ENCODE data around the gene TNS4.

TNS4 gene

GRCh38 chr17:40499551-40500189, 1.8 kb downstream of the TNS4 start:
- no peak for TF ChIP-seq POLR2A (IDR thresholded peaks at IDR 0.05; ENCODE audit: low read depth, low read length)
- FAIRE-seq (no peak), DNase-seq (ENCODE audit: insufficient read length, low spot score) (peak; percentile 53)

DNA sequence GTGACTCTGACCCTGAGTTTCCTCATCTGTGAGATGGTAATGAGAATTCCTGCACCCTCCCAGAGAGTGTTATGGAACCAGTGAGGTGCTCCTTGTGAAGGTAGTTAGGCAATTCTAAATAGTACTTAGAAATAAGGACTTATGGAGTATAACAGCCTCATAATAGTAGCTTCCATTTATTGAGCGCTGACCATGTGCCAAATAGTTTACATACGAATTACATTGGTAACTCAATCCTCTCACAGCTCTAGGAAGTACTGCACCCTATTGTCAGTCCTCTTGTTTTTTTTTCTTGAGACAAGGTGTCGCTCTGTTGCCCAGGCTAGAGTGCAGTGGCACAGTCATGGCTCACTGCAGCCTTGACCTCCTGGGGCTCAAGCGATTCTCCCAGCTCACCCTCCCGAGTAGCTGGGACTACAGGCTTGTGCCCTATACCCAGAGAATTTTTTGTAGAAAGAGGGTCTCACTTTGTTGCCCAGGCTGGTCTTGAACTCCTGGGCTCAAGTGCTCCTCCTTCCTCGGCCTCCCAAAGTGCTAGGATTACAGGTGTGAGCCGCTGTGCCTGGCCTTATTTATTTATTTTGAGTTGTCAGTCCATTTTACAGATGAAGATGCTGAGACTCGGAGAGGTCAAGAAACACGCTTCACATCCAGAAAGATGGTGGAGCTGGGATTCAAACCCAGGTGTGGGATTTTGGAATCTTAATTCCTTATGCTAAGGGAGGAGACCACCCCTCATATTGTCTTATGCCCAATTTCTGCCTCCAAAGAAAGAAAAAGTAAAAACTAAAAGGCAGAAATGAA, 2.9 kb downstream of the TNS4 start:
- DNase-seq (ENCODE audit: insufficient read length, low spot score) = no peak
- FAIRE-seq = no peak
- TF ChIP-seq POLR2A (IDR thresholded peaks at IDR 0.05; ENCODE audit: low read depth, low read length) = no peak

DNA sequence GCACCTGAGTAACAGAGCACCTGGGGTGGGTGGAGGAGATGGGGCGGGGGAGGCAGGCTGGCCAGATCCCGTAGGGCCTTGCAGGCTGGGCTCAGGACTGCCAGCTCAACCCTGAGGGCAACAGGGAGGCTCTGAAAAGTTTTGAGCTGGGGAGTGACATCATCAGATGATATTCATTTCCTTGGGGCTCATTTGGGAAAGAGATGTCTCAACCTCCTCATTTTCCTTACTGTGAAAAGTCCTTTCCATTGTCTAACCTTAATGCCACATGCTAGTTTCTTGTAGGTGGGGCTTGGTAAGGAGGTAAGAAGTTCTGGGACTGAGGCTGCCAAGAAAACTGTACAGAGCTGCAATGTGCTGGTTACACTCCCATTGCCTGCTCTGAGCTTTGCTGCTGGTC, 3.7 kb downstream of the TNS4 start:
- FAIRE-seq (no peak), DNase-seq (ENCODE audit: insufficient read length, low spot score) (no peak)
- TF ChIP-seq POLR2A (IDR thresholded peaks at IDR 0.05; ENCODE audit: low read depth, low read length) = no peak

DNA sequence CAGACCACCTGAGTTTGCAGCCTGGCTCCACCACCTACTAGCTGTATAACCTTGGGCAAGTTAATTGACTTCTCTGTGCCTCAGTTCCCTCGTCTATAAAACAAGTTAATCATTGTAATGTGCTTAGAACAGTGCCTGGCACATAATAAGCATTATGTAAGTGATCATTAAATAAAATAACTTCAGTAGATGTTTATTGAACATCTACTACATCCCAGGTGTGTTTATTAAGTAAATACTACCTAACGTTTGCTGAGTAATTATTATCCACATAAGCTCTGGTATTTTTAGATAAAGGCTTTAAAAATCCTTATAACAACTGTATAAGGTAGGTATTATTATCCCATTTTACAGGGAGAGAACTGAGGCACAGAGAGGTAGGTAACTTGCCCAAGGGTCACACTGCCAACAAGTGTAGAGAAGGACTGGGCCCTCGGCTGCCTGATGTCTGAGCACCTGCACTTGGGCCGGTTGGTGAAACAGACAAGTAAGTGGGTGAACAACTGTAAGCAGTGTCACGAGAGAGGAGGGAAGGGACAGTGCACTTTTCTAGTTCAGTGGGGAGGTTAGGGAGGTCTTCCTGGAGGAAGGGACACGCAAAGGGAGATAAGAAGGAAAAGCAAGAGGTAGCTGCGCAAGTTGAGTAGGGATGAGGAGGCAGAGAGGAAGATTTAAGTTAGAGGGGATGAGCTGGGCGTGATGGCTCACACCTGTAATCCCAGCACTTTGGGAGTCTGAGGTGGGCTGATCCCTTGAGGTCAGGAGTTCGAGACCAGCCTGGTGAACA, 4.6 kb downstream of the TNS4 start:
- DNase-seq (ENCODE audit: insufficient read length, low spot score) = no peak
- TF ChIP-seq POLR2A (IDR thresholded peaks at IDR 0.05; ENCODE audit: low read depth, low read length) = no peak
- no peak for FAIRE-seq

DNA sequence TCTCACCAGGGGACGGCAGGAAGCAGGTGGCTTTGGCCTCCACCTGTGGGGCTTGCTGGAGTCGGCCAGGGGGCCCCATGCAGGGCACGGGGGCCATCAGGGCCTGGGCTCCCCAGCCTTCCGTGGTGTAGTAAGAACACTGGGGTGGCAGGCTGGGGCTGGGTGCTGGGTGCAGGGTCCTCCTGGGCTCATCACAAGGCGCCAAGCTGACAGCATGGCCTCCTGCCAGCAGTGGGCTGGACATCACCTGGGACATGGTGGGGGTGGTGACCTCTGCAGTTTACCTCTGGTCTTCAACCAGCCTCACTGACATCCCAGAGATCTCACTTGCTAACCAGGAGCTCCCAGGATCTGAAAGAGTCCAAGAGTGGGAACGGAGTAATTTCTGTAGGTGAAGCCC, 5.3 kb downstream of the TNS4 start:
- no peak for TF ChIP-seq POLR2A (IDR thresholded peaks at IDR 0.05; ENCODE audit: low read depth, low read length)
- DNase-seq (ENCODE audit: insufficient read length, low spot score) (no peak), FAIRE-seq (no peak)

GRCh38 chr17:40495140-40495539, 6.3 kb downstream of the TNS4 start:
- no peak for FAIRE-seq
- DNase-seq (ENCODE audit: insufficient read length, low spot score) = no peak
- TF ChIP-seq POLR2A (IDR thresholded peaks at IDR 0.05; ENCODE audit: low read depth, low read length) = no peak

GRCh38 chr17:40493697-40494096, 7.7 kb downstream of the TNS4 start:
- TF ChIP-seq POLR2A (IDR thresholded peaks at IDR 0.05; ENCODE audit: low read depth, low read length) = no peak
- DNase-seq (ENCODE audit: insufficient read length, low spot score) = no peak
- FAIRE-seq = no peak

DNA sequence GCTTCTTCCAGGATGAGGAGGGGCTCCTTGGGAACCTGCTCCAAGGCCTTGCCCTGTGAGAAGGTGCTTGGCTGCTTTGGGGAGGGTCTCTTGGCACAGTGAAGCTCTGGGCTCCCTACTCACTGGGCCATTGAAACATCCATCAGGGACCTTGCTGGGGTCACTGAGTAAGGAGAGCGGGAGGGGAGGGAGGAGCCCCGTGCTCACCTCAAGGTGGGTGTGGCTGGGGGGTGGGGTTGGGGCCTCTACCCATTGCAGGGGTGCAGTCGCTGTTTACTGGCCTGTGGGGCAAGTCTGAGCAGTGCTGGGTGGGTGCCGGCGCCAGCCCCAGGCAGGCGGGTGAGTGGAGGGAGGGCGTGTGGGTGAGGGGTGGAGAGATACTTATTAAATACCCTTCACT, 9.9 kb downstream of the TNS4 start:
- no peak for TF ChIP-seq POLR2A (IDR thresholded peaks at IDR 0.05; ENCODE audit: low read depth, low read length)
- DNase-seq (ENCODE audit: insufficient read length, low spot score) = no peak
- FAIRE-seq = no peak

DNA sequence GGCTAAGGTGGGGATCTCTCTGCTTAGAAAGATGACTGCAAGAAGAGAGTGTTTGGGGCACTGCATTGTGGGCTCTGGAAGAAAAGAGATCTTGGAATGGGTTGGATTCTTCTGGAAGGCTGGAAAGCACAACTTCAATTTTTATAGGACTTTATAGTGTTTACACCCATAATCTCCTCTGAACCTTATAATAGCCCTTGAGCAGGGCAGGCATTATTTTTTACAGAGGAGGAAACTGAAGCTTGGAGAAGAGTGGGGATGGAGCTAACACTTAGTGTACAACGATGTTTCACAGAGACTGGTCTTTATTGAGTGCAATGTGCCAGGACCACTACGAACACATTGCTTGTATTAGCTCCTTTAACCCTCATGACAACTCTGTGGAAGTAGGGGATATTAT, 10.4 kb downstream of the TNS4 start:
- DNase-seq (ENCODE audit: insufficient read length, low spot score) (no peak), FAIRE-seq (no peak)
- TF ChIP-seq POLR2A (IDR thresholded peaks at IDR 0.05; ENCODE audit: low read depth, low read length) = no peak

DNA sequence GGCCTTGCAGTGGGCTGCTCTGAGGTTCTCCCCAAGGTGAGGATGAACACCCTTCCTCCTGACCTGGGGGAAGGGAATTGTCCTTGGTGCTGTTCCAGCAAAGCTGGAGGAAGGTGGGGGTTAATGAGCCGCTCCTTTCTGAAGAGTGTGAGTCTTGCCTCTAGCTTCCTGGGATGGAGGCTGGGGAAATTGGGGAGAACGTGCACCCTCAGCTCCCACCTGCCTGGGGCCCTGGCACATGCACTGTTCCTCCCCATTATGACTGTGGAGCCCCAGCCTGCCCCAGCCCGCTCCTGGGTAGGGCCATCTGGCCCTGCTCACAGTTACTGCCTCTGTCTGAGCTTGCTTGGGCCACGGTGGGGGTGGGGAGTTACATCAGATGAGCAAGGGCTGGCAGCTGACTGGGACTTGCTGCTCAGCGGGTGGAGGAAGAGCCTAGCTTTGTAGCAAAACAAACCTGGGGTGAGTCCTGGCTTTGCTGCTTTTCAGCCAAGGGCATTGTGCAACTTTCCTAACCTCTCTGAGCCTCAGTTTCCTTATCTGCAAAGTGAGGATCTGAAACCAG, 11.1 kb downstream of the TNS4 start:
- no peak for DNase-seq (ENCODE audit: insufficient read length, low spot score)
- no peak for TF ChIP-seq POLR2A (IDR thresholded peaks at IDR 0.05; ENCODE audit: low read depth, low read length)

GRCh38 chr17:40487371-40488020, 13.9 kb downstream of the TNS4 start:
- no peak for FAIRE-seq
- TF ChIP-seq POLR2A (IDR thresholded peaks at IDR 0.05; ENCODE audit: low read depth, low read length) = no peak
- DNase-seq (ENCODE audit: insufficient read length, low spot score) = no peak

More for the DNA sequence above, 11.1 kb downstream of the TNS4 start:
- no peak for FAIRE-seq

- TF ChIP-seq POLR2A (IDR thresholded peaks at IDR 0.05; ENCODE audit: low read depth, low read length) = no peak
- DNase-seq (ENCODE audit: insufficient read length, low spot score) (peak; percentile 41), FAIRE-seq (no peak)
Observed at GRCh38 chr17:40486522-40487370, 14.7 kb downstream of the TNS4 start.
